IgD-negative memory B cell (primary cell): Measurements from ENCODE around the gene TH. TPM values are rescaled to one million over a fixed set of nuclear protein-coding genes. Genes with fewer than 3 reads are reported as not detected.
A peak's percentile ranks its signal among the peaks of the same experiment; 100 is the strongest.

Experiments
- H3K27ac Mint-ChIP-seq, 3 donors: one replicate each; pipeline ENCODE4 v1.8.0; 2020 to 2022; ENCODE audit warnings: mild to moderate bottlenecking in 3 of 3, mixed read lengths in 3 of 3, moderate library complexity in 1 of 3
- H3K27me3 Mint-ChIP-seq: one replicate; pipeline ENCODE4 v1.8.0; 2021; ENCODE audit warnings: mixed read lengths
- H3K36me3 Mint-ChIP-seq: one replicate; pipeline ENCODE4 v1.8.0; 2020; ENCODE audit warnings: mild to moderate bottlenecking, mixed read lengths
- H3K4me1 Mint-ChIP-seq, 3 donors: one replicate each; pipeline ENCODE4 v1.8.0; 2020 to 2022; ENCODE audit warnings: mixed read lengths in 3 of 3, mild to moderate bottlenecking in 1 of 3
- H3K4me3 Mint-ChIP-seq, 4 donors: one replicate each; pipeline ENCODE4 v1.8.0; 2020 to 2022; ENCODE audit warnings: mild to moderate bottlenecking in 4 of 4, mixed read lengths in 4 of 4, moderate library complexity in 3 of 4
- H3K9me3 Mint-ChIP-seq, 3 donors: one replicate each; pipeline ENCODE4 v1.8.0; 2020 to 2021; ENCODE audit warnings: mixed read lengths in 3 of 3, mild to moderate bottlenecking in 1 of 3
- polyA plus RNA-seq: library from polyadenylated mRNA; unstranded; fragments of 300-500 nt; fragmentation: Illumina TruSeq; gene quantifications from one replicate; pipeline ENCODE4 v1.2.3, GENCODE V29; 2021

The TH gene
- polyA plus RNA-seq, 1 donor from 2014 or later: not detected

DNA sequence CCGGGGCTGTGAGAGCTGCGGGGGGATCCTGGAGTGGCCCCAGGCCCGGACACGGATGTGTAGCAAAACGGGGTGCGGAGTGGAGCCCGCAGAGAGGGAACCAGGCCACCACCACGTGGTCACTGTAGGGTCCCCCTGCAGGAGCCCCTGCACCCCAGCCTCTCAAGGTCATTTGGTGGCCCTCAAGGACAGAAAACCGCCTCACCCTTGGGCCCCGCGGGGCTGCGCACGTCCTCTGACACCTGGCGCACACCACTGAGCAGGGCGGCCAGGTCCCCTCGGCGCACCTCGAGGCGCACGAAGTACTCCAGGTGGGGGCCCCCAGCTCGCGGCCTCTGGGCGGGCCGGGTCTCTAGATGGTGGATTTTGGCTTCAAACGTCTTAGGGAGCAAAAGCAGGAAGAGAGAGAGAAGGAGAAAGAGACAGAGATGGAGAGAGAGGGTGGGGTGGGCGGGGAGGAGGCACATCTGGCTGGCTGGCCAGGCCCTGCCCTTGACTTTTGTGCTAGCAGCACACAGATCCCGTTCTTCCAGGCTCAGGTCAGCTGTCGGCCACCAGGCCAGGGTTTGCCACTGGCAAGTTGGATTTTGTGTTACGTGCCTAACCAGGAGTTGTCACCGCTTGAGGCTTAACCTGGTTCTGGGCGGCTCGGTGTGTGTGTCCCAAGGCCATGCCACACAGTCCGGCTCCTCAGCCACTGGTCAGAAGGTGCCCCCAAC lies 3.2 kb downstream of the TH start:
- Mint-ChIP-seq H3K4me1 (no peaks in the 10 kb centered on the region), H3K9me3 (no peaks in the 10 kb centered on the region), H3K27ac (no peak overlapping the region), H3K36me3 (no peaks in the 10 kb centered on the region), H3K4me3 (no peak overlapping the region), H3K27me3 (peaks cover 2% of the 10 kb centered on the region)

DNA sequence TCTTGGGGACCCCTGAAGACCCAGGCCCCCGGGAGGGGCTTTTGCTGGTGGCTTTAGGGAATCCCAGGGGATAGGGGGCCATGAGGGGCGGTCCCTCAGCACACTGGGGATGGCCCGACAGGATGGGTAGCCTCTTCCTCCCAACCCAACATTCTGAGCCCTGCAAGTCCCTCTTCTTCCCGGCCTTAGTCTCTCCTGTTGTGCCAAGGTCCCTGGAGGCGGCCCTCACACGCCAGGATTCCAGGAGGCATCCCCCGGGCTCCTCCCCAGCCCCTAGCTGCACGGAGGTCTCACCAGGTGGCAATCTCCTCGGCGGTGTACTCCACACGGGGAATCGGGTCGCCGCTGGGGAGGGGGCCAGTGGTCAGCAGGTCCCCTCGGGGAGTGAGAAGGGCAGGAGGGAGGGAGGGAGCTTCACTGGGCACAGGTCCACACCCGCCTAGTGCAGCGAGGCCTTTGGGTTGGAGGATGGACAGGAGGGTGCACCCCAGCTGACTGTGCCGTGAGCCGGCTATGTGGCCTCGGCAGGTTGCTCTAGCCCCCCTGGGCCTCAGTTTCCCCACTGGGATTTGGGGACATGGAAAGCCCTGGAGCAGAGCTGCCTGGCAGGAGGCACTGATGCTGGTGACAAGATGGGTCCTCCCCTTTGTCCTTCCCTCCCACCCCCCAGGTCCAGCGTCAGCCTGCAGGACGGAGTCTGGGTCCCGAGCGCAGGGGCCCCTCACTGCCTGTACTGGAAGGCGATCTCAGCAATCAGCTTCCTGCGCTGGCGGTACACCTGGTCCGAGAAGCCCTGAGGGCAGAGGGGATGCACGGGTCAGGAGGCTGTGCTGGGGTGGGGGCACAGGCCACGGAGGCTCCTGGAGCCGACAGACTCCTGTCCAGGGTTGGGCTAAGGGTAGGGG lies 4.2 kb downstream of the TH start:
- Mint-ChIP-seq H3K27ac (no peak overlapping the region), H3K4me1 (no peaks in the 10 kb centered on the region), H3K36me3 (no peaks in the 10 kb centered on the region), H3K27me3 (peaks cover 2% of the 10 kb centered on the region), H3K4me3 (peak overlapping the region in 1 of 4 donors; percentile 28), H3K9me3 (no peaks in the 10 kb centered on the region)

GRCh38 chr11:2166091-2166851 lies 5.3 kb downstream of the TH start:
- Mint-ChIP-seq H3K4me3 (no peak overlapping the region), H3K27ac (no peak overlapping the region), H3K4me1 (no peaks in the 10 kb centered on the region), H3K27me3 (peaks cover 2% of the 10 kb centered on the region), H3K36me3 (no peaks in the 10 kb centered on the region), H3K9me3 (no peaks in the 10 kb centered on the region)

DNA sequence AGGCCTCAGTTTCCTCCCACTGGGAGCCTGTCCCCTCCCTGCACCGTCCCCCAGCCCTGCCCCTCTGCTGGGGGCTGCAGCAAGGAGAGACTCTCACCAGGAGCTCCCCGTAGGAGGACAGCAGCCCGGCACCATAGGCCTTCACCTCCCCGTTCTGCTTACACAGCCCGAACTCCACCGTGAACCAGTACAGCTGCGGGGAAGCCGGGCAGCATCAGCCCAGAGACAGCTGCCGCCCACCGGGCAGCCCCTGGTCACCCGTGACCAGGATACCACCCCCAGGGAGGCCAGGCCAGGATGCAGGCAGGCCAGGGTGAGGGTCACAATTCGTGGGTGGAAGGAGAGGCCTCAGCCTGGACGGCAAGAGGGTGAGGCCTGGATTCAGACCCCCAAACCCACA lies 6.0 kb downstream of the TH start:
- H3K4me1 Mint-ChIP-seq: no peaks in the 10 kb centered on the region
- H3K9me3 Mint-ChIP-seq: no peaks in the 10 kb centered on the region
- no peak overlapping the region for H3K27ac Mint-ChIP-seq
- no peak overlapping the region for H3K4me3 Mint-ChIP-seq
- H3K36me3 Mint-ChIP-seq: no peaks in the 10 kb centered on the region
- H3K27me3 Mint-ChIP-seq: peaks cover 2% of the 10 kb centered on the region

DNA sequence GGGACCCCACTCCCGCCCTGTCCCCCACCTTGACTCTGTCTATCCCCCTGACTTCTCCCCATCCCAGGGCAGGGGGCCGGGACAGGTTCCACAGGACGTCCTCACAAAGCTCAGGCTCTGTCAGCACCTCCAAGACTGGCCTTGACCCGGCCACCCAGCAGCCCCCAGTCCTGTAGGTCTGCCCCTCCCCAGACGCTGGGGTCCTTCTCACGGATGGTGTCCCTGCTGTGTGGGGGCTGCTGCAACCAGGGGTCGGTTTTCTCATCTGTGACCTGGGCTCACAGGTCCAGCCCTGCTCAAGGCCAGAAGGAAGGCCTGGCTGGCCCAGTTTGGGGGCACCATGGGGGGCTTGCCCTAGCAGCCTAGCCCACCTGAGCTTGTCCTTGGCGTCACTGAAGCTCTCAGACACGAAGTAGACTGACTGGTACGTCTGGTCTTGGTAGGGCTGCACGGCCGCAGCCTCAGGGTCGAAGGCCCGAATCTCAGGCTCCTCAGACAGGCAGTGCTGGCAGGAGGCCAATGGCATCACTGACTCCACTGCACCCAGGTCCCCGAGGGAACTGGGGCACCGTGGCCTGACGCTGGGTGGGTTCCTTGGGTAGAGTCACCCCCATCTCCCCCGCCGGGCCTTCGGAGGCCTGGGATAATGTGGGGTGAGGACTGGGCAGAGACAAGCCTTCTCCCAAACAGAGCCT lies 6.6 kb downstream of the TH start:
- Mint-ChIP-seq H3K9me3 (no peaks in the 10 kb centered on the region), H3K4me3 (no peak overlapping the region)

DNA sequence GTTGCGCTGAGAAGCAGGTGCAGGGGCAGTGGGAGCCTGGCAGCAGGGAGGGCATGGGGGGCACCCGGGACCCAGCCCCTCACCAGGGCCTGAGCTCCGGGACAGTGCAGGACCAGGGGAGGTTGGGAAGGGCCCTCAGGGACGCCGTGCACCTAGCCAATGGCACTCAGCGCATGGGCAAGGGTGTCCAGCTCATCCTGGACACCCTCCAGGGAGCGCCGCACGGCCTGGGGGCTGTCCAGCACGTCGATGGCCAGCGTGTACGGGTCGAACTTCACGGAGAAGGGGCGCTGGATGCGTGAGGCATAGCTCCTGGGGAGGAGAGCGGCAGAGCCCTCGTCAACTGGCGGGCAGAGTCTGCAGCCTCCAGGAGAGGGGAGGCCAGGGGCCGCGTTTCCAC lies 7.5 kb downstream of the TH start:
- Mint-ChIP-seq H3K4me1 (no peaks in the 10 kb centered on the region), H3K36me3 (no peaks in the 10 kb centered on the region), H3K27me3 (peaks cover 2% of the 10 kb centered on the region), H3K4me3 (no peak overlapping the region), H3K9me3 (no peaks in the 10 kb centered on the region), H3K27ac (no peak overlapping the region)

More for the DNA sequence above, 6.6 kb downstream of the TH start:
- peaks cover 2% of the 10 kb centered on the region for H3K27me3 Mint-ChIP-seq
- H3K4me1 Mint-ChIP-seq: no peaks in the 10 kb centered on the region
- no peak overlapping the region for H3K27ac Mint-ChIP-seq
- no peaks in the 10 kb centered on the region for H3K36me3 Mint-ChIP-seq

DNA sequence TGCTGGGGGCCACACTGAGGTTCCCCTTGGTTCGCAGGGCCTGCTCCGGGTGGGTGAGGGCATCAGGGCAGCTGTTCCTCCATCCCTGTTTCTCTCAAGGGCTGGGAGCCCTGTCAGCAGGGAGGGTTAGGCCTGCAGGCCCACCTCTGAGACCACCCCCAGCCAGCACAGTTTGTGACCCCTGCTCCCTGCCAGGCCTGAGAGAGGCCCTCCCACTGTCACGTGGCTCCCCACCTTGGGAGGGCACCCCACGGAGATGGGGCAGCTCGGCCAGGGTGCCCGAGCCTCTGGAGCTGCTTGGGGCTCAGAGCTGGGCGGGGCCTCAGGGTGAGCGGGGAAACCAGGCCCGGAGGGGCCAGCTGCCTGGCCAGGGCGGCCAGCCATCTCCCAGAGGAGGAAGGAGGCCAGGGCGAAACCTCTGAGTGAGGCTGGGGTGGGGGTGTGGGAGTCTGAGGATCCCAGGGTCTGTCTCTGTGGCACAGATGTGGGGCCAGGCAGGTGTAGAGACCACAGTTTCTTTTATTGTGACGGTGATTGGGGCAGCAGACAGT lies 8.1 kb downstream of the TH start:
- H3K4me1 Mint-ChIP-seq: no peaks in the 10 kb centered on the region
- H3K27me3 Mint-ChIP-seq: peaks cover 2% of the 10 kb centered on the region
- no peaks in the 10 kb centered on the region for H3K9me3 Mint-ChIP-seq
- no peaks in the 10 kb centered on the region for H3K36me3 Mint-ChIP-seq
- no peak overlapping the region for H3K4me3 Mint-ChIP-seq
- no peak overlapping the region for H3K27ac Mint-ChIP-seq

DNA sequence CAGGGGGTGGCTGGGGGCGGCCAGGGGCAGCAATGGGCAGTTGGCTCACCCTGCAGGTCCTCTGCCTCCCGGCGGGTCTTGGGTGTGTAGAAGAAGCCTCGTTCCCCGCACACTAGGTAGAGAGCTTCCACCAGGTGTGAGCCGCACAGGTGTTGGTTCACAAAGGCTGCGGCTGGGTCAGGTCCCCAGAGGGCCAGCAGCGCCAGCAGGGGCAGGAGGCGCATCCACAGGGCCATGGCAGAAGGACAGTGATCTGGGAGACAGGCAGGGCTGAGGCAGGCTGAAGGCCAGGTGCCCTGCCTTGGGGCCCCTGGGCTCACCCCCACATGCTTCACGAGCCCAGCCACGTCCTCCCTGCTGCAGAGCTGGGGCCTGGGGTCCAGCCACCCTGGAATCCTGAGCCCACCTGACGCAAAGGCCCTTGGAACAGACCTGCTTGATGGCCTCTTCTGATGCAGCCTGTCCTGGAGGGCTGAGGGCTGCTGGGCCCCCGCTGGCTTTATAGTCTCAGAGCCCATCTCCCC lies 10.8 kb downstream of the TH start, which contains the start of gene INS:
Gene INS (minus strand): TSS at position 474 of the 524 bp plus-strand sequence. CDS start 238 bp downstream, at position 236.
- H3K27ac Mint-ChIP-seq: no peak within 1 kb of the TSS

GRCh38 chr11:2159536-2160413 lies 11.8 kb downstream of the TH start:
- Mint-ChIP-seq H3K27ac (no peak overlapping the region), H3K4me1 (no peaks in the 10 kb centered on the region), H3K9me3 (no peaks in the 10 kb centered on the region), H3K27me3 (peaks cover 2% of the 10 kb centered on the region), H3K36me3 (no peaks in the 10 kb centered on the region), H3K4me3 (no peak overlapping the region)

More for the DNA sequence above, 10.8 kb downstream of the TH start, which contains the start of gene INS:
- no peaks in the 10 kb centered on the region for H3K9me3 Mint-ChIP-seq
- peaks cover 2% of the 10 kb centered on the region for H3K27me3 Mint-ChIP-seq
- no peaks in the 10 kb centered on the region for H3K4me1 Mint-ChIP-seq
- no peaks in the 10 kb centered on the region for H3K36me3 Mint-ChIP-seq
- H3K4me3 Mint-ChIP-seq: no peak within 1 kb of the TSS

GRCh38 chr11:2158966-2159365 lies 12.6 kb downstream of the TH start:
- H3K27me3 Mint-ChIP-seq: peaks cover 2% of the 10 kb centered on the region
- no peak overlapping the region for H3K27ac Mint-ChIP-seq
- H3K4me1 Mint-ChIP-seq: no peaks in the 10 kb centered on the region
- no peaks in the 10 kb centered on the region for H3K36me3 Mint-ChIP-seq
- no peaks in the 10 kb centered on the region for H3K9me3 Mint-ChIP-seq
- H3K4me3 Mint-ChIP-seq: no peak overlapping the region

GRCh38 chr11:2158296-2158737 lies 13.3 kb downstream of the TH start:
- Mint-ChIP-seq H3K27me3 (peaks cover 2% of the 10 kb centered on the region), H3K4me1 (no peaks in the 10 kb centered on the region), H3K27ac (no peak overlapping the region), H3K36me3 (no peaks in the 10 kb centered on the region), H3K9me3 (no peaks in the 10 kb centered on the region), H3K4me3 (no peak overlapping the region)

GRCh38 chr11:2157294-2158040 lies 14.1 kb downstream of the TH start:
- H3K4me1 Mint-ChIP-seq: no peaks in the 10 kb centered on the region
- no peak overlapping the region for H3K4me3 Mint-ChIP-seq
- no peaks in the 10 kb centered on the region for H3K36me3 Mint-ChIP-seq
- no peaks in the 10 kb centered on the region for H3K27me3 Mint-ChIP-seq
- H3K27ac Mint-ChIP-seq: no peak overlapping the region
- H3K9me3 Mint-ChIP-seq: no peaks in the 10 kb centered on the region
